ENCODE data around the gene IER3. TPM values are rescaled to one million over a fixed set of nuclear protein-coding genes. Genes with fewer than 3 reads are reported as not detected.
A peak's percentile ranks its signal among the peaks of the same experiment; 100 is the strongest.

IER3 gene
- 10 to 100 TPM; 23.0 to 81.5 TPM for total RNA-seq
- long read RNA-seq, partial matches to known transcripts: 0 of 4 reads
- long read RNA-seq, other reads (novel, unspliced or antisense): 0 of 4 reads

GRCh38 chr6:30744054-30744805 lies at the start of gene IER3:
TSS of gene IER3 (minus strand) at chr6:30744547. CDS start at chr6:30744518, 29 bp downstream.
- intact Hi-C loops (cut with DNase I): loop anchor here (5.0 to 10.0 kb wide), 3 partner anchors 78 to 133 kb away; no protein-coding TSS in a partner anchor
- ATAC-seq (peak; percentile 54 to 62), DNase-seq (peak; percentile 89)

GRCh38 chr6:30793521-30794194 lies 49.3 kb upstream of the IER3 start:
- intact Hi-C loops (cut with DNase I): no loop called here
- ATAC-seq (peak; percentile 72 to 91), DNase-seq (no peak)

GRCh38 chr6:30792786-30793185 lies 48.4 kb upstream of the IER3 start:
- no peak for ATAC-seq
- intact Hi-C loops (cut with DNase I): no loop called here
- no peak for DNase-seq

- intact Hi-C loops (cut with DNase I): no loop called here
- DNase-seq (no peak), ATAC-seq (no peak)
Observed at GRCh38 chr6:30790724-30791383, 46.5 kb upstream of the IER3 start.

GRCh38 chr6:30789606-30790005 lies 45.3 kb upstream of the IER3 start:
- intact Hi-C loops (cut with DNase I): no loop called here
- no peak for DNase-seq
- ATAC-seq: no peak

GRCh38 chr6:30787954-30788353 lies 43.6 kb upstream of the IER3 start:
- DNase-seq (no peak), ATAC-seq (no peak)
- intact Hi-C loops (cut with DNase I): no loop called here

- DNase-seq (no peak), ATAC-seq (peak in 1 of 2 donors; percentile 14)
- intact Hi-C loops (cut with DNase I): no loop called here
Observed at GRCh38 chr6:30782425-30783014, 38.2 kb upstream of the IER3 start.

- ATAC-seq: peak; percentile 89 to 91
- intact Hi-C loops (cut with DNase I): loop anchor here in 1 of 2 donors (2.0 kb wide), 1 partner anchor 39 kb away; the partner anchor contains the start of gene FLOT1
- DNase-seq: peak; percentile 97
Observed at GRCh38 chr6:30781743-30782424, 37.5 kb upstream of the IER3 start.

- peak; percentile 52 for DNase-seq
- intact Hi-C loops (cut with DNase I): loop anchor here in 1 of 2 donors (2.0 kb wide), 1 partner anchor 39 kb away; the partner anchor contains the start of gene FLOT1
Observed at GRCh38 chr6:30781395-30781742, 37.0 kb upstream of the IER3 start.

GRCh38 chr6:30780642-30780920 lies 36.2 kb upstream of the IER3 start:
- no peak for ATAC-seq
- DNase-seq: no peak
- intact Hi-C loops (cut with DNase I): loop anchor here in 1 of 2 donors (2.0 kb wide), 1 partner anchor 38 kb away; the partner anchor contains the start of gene FLOT1

More at GRCh38 chr6:30781395-30781742, 37.0 kb upstream of the IER3 start:
- ATAC-seq: peak; percentile 45 to 67

GRCh38 chr6:30779850-30780641 lies 35.7 kb upstream of the IER3 start:
- intact Hi-C loops (cut with DNase I): loop anchor here in 1 of 2 donors (2.0 kb wide), 1 partner anchor 37 kb away; the partner anchor contains the start of gene FLOT1
- DNase-seq: no peak
- no peak for ATAC-seq

GRCh38 chr6:30778001-30778635 lies 33.8 kb upstream of the IER3 start:
- intact Hi-C loops (cut with DNase I): no loop called here
- ATAC-seq: no peak

GRCh38 chr6:30777155-30777485 lies 32.8 kb upstream of the IER3 start:
- intact Hi-C loops (cut with DNase I): no loop called here
- ATAC-seq (no peak), DNase-seq (no peak)

More at GRCh38 chr6:30778001-30778635, 33.8 kb upstream of the IER3 start:
- DNase-seq: no peak

GRCh38 chr6:30776390-30777154 lies 32.2 kb upstream of the IER3 start:
- no peak for DNase-seq
- ATAC-seq: no peak
- intact Hi-C loops (cut with DNase I): no loop called here

GRCh38 chr6:30775104-30775503 lies 30.8 kb upstream of the IER3 start:
- no peak for ATAC-seq
- intact Hi-C loops (cut with DNase I): no loop called here
- DNase-seq: no peak

GRCh38 chr6:30774701-30775100 lies 30.4 kb upstream of the IER3 start:
- ATAC-seq (peak in 1 of 2 donors; percentile 50), DNase-seq (no peak)
- intact Hi-C loops (cut with DNase I): no loop called here

GRCh38 chr6:30770592-30770991 lies 26.2 kb upstream of the IER3 start:
- intact Hi-C loops (cut with DNase I): no loop called here

More at GRCh38 chr6:30770592-30770991, 26.2 kb upstream of the IER3 start:
- no peak for DNase-seq
- no peak for ATAC-seq

Data from left cardiac atrium (tissue), 4 donors.